Colonic mucosa (tissue), 4 donors: Measurements from ENCODE around the gene FBF1. TPM values are rescaled to one million over a fixed set of nuclear protein-coding genes. Genes with fewer than 3 reads are reported as not detected.
"Not testable (repeated sequence)": the region's sequence is repeated elsewhere in the genome, so short reads cannot be mapped to it uniquely, and the experiment has no call there.

Experiments
- DNase-seq: peaks from one replicate; pipeline ENCODE4 v3.0.0-alpha.2; 2020
- H3K27ac ChIP-seq: fragments of 200-600 bp; one replicate; pipeline ENCODE4 v1.8.0; 2021
- H3K27me3 ChIP-seq: fragments of 200-600 bp; one replicate; pipeline ENCODE4 v1.8.0; 2021
- H3K36me3 ChIP-seq: fragments of 200-600 bp; one replicate; pipeline ENCODE4 v1.8.0; 2021
- H3K4me1 ChIP-seq: fragments of 200-600 bp; one replicate; pipeline ENCODE4 v1.8.0; 2021; ENCODE audit warnings: mild to moderate bottlenecking
- H3K4me3 ChIP-seq: fragments of 200-600 bp; one replicate; pipeline ENCODE4 v1.8.0; 2021
- H3K9ac ChIP-seq, 2 donors: one replicate each; pipeline ENCODE4 v1.7.0; 2013; ENCODE audit warnings: control low read depth in 2 of 2, low read depth in 2 of 2, low read length in 2 of 2
- H3K9me3 ChIP-seq: fragments of 200-600 bp; one replicate; pipeline ENCODE4 v1.8.0; 2021
- CTCF ChIP-seq: fragments of 200-600 bp; IDR thresholded peaks from one replicate; pipeline ENCODE4 v1.8.0; 2022; ENCODE audit warnings: antibody characterized with exemption, mild to moderate bottlenecking
- intact Hi-C: fragments of 100-400 bp; cut with DNase I; formaldehyde crosslinking; loops from one replicate; pipeline ENCODE4 v1.14.1; 2022
- total RNA-seq, 2 donors: library from RNA; stranded (reverse); fragmentation: NEBNext Ultra II Directional in 1 of 2; extraction: Animal tissue kit (Norgen Biotek cat#: 25700) in 1 of 2; gene quantifications; one replicate each; pipeline ENCODE4 v1.2.1, GENCODE V29; 2021
- donor health status: healthy.
- donor health status: DM: no; HTN: no; CAD: no.
- donor health status: DM: no; HTN: no; CAD: no.

FBF1 gene
- total RNA-seq, 2 donors from 2014 or later, result 3.2 to 21.5 TPM

GRCh38 chr17:75892556-75893224 lies 48.2 kb downstream of the FBF1 start:
- DNase-seq, result no peak
- H3K9me3 ChIP-seq, result no peaks in the 10 kb centered on the region
- H3K36me3 ChIP-seq, result no peaks in the 10 kb centered on the region
- intact Hi-C loops, result no loop called here
- no peak overlapping the region for H3K9ac ChIP-seq
- H3K4me3 ChIP-seq, result no peak overlapping the region
- no peak overlapping the region for H3K27ac ChIP-seq
- H3K4me1 ChIP-seq, result peaks cover 8% of the 10 kb centered on the region
- H3K27me3 ChIP-seq, result no peaks in the 10 kb centered on the region
- TF ChIP-seq CTCF, result no peak

GRCh38 chr17:75891605-75892555 lies 49.0 kb downstream of the FBF1 start:
- Histone ChIP-seq H3K27ac (no peak overlapping the region), H3K36me3 (no peaks in the 10 kb centered on the region)
- no peak for DNase-seq

DNA sequence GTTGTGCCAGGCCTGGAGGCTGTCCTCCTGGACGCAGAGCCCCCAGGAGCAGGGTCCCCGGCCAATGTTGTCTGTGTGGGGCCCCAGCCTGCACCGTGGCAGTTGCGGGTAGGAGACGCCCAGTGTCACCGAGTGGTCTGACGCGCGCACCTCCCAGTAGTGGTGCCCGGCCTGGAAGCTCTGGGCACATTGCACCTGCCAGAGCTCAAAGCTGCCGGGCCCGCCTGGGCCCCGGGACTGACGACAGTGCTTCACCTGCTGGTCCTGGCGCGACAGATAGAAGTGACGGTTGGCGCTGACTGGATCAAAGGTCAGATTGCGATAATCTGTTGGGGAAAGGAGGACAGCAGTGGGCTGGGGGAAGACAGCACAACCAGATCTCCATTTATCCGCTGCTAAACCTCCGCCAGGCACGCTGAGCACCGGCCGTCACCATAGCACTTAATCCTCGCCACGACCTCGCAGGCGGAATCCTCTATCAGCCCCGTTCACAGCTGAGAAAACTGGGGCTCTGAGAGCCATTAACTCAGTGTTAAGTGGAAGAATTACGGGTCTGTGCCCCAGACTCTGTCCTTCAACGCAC lies 49.7 kb downstream of the FBF1 start:
- H3K9ac ChIP-seq, result no peak overlapping the region
- intact Hi-C loops, result no loop called here
- no peaks in the 10 kb centered on the region for H3K36me3 ChIP-seq
- H3K9me3 ChIP-seq, result no peaks in the 10 kb centered on the region
- H3K4me1 ChIP-seq, result peaks cover 8% of the 10 kb centered on the region
- no peak for TF ChIP-seq CTCF
- no peak for DNase-seq
- no peak overlapping the region for H3K27ac ChIP-seq
- no peak overlapping the region for H3K4me3 ChIP-seq
- no peaks in the 10 kb centered on the region for H3K27me3 ChIP-seq

More at GRCh38 chr17:75891605-75892555, 49.0 kb downstream of the FBF1 start:
- no peaks in the 10 kb centered on the region for H3K9me3 ChIP-seq
- TF ChIP-seq CTCF, result no peak
- H3K4me1 ChIP-seq, result peaks cover 8% of the 10 kb centered on the region
- H3K27me3 ChIP-seq, result no peaks in the 10 kb centered on the region
- intact Hi-C loops, result no loop called here
- H3K4me3 ChIP-seq, result no peak overlapping the region
- no peak overlapping the region for H3K9ac ChIP-seq

DNA sequence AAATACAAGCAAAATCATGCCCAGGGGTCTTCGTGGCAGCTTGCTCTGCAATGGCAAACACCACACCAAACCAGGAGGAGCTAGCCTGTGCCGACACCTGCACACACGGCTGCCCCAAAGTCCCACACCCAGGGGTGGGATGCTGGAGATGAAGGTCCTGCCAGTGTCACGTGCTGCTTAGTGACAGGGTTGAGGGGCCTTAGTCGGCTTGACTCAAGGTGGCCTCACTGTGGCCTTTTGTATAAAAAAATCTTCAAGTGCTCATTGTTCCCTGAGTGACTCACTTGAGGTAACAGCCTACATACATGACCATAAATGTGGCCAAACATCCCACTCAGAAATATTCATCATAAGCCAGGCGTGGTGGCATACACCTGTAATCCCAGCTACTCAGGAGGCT lies 51.4 kb downstream of the FBF1 start:
- H3K27me3 ChIP-seq, result no peaks in the 10 kb centered on the region
- no peaks in the 10 kb centered on the region for H3K4me1 ChIP-seq
- no peak overlapping the region for H3K4me3 ChIP-seq
- no peak for TF ChIP-seq CTCF
- no peak for DNase-seq
- H3K36me3 ChIP-seq, result no peaks in the 10 kb centered on the region
- intact Hi-C loops, result no loop called here
- no peak overlapping the region for H3K27ac ChIP-seq
- no peak overlapping the region for H3K9ac ChIP-seq
- H3K9me3 ChIP-seq, result no peaks in the 10 kb centered on the region

GRCh38 chr17:75888484-75888883 lies 52.4 kb downstream of the FBF1 start:
- no peak for TF ChIP-seq CTCF
- intact Hi-C loops, result no loop called here
- H3K27ac ChIP-seq, result no peak overlapping the region
- H3K36me3 ChIP-seq, result no peaks in the 10 kb centered on the region
- H3K27me3 ChIP-seq, result no peaks in the 10 kb centered on the region
- no peak for DNase-seq
- H3K4me3 ChIP-seq, result no peak overlapping the region
- no peak overlapping the region for H3K9ac ChIP-seq
- H3K4me1 ChIP-seq, result no peaks in the 10 kb centered on the region
- no peaks in the 10 kb centered on the region for H3K9me3 ChIP-seq

GRCh38 chr17:75885860-75886259 lies 55.0 kb downstream of the FBF1 start:
- H3K9me3 ChIP-seq, H3K9ac ChIP-seq, H3K27me3 ChIP-seq, DNase-seq, H3K4me1 ChIP-seq, H3K27ac ChIP-seq, H3K4me3 ChIP-seq, H3K36me3 ChIP-seq, intact Hi-C loops: not testable (repeated sequence)
